Lung (tissue), 16 donors: ENCODE measurements around the gene CALHM5. TPM values are rescaled to one million over a fixed set of nuclear protein-coding genes. Genes with fewer than 3 reads are reported as not detected.

Experiments used
- ATAC-seq: fragments of 200-7000 bp; cut with Tn5 transposase; one replicate; pipeline ENCODE4 v1.9.1; 2020; ENCODE audit warnings: moderate number of reproducible peaks; ENCODE audit not compliant: insufficient read depth, low FRiP score
- DNase-seq, 3 donors: peaks; one replicate each; pipeline ENCODE4 v3.0.0-alpha.2; 2013 to 2017
- H3K27ac ChIP-seq, 2 donors: one replicate each; pipeline ENCODE4 v1.5.1; 2013; ENCODE audit warnings: mild to moderate bottlenecking in 2 of 2, moderate library complexity in 2 of 2, control low read depth in 1 of 2, inconsistent platforms in 1 of 2, low read depth in 1 of 2, low read length in 1 of 2
- H3K27me3 ChIP-seq, 3 donors: one replicate each; pipeline ENCODE4 v1.5.1; 2013; ENCODE audit warnings: low read length in 2 of 3; ENCODE audit not compliant: control insufficient read depth in 3 of 3, insufficient read depth in 3 of 3
- H3K36me3 ChIP-seq, 4 donors: one replicate each; pipeline ENCODE4 v1.5.1; 2013; ENCODE audit warnings: low read length in 4 of 4, mild to moderate bottlenecking in 1 of 4, moderate library complexity in 1 of 4; ENCODE audit not compliant: control insufficient read depth in 4 of 4, insufficient read depth in 4 of 4
- H3K4me1 ChIP-seq, 5 donors: one replicate each; pipeline ENCODE4 v1.5.1; 2013; ENCODE audit warnings: low read length in 5 of 5, mild to moderate bottlenecking in 2 of 5, moderate library complexity in 1 of 5; ENCODE audit not compliant: control insufficient read depth in 5 of 5, insufficient read depth in 5 of 5
- H3K4me3 ChIP-seq: one replicate; pipeline ENCODE4 v1.5.1; 2013; ENCODE audit warnings: mild to moderate bottlenecking, control low read depth, moderate library complexity
- H3K9ac ChIP-seq, 2 donors: one replicate each; pipeline ENCODE4 v1.5.1; 2013; ENCODE audit warnings: low read length in 2 of 2, control low read depth in 1 of 2; ENCODE audit not compliant: insufficient read depth in 1 of 2
- H3K9me3 ChIP-seq, 4 donors: one replicate each; pipeline ENCODE4 v1.5.1; 2013; ENCODE audit warnings: low read length in 3 of 4, mild to moderate bottlenecking in 1 of 4, moderate library complexity in 1 of 4; ENCODE audit not compliant: control insufficient read depth in 4 of 4, insufficient read depth in 3 of 4
- CTCF ChIP-seq: IDR thresholded peaks from 2 replicates; pipeline ENCODE4 v1.5.1; 2012; ENCODE audit warnings: mild to moderate bottlenecking; ENCODE audit errors: control extremely low read depth, extremely low read depth
- WGBS, 2 donors: extraction: QIAGEN DNeasy Blood & Tissue Kit; methylation state at CpG; one replicate each; pipeline ENCODE4 v1.1.7; 2013; 5-methylcytosine and 5-hydroxymethylcytosine counted together
- long read RNA-seq, 5 donors: transcript quantifications; one replicate each; lab custom pipeline, GENCODE V29; 2026
- polyA plus RNA-seq, 2 donors: library from polyadenylated mRNA; stranded (reverse); fragments of 200-250 nt; gene quantifications; one replicate each; pipeline ENCODE4 v1.2.1, GENCODE V29; 2013
- total RNA-seq, 2 donors: library from RNA; depleted of rRNA in 1 of 2; stranded (reverse); fragments of >200 nt in 1 of 2; gene quantifications; one replicate each; pipeline ENCODE4 v1.2.1, GENCODE V29; 2014 to 2021
- donor health status: control.
- donor health status: control.
- donor health status: Bipolar disorder and iron deficiency.
- donor health status: healthy.
- donor health status: DM: yes; HTN: yes; CAD: no.

CALHM5 gene
- 1 to 10 TPM; 1.3 to 3.0 TPM for total RNA-seq
- polyA plus RNA-seq, result under 1 TPM; 0.41 to 0.69 TPM
- long read RNA-seq, donor 1, full-length matches to known transcripts, result 3 of 3 reads
- long read RNA-seq, donor 1, partial matches to known transcripts, result 0 of 3 reads
- long read RNA-seq, donor 1, other reads (novel, unspliced or antisense), result 0 of 3 reads
- long read RNA-seq, donor 2, full-length matches to known transcripts, result 3 of 3 reads
- long read RNA-seq, donor 2, partial matches to known transcripts, result 0 of 3 reads
- long read RNA-seq, donor 2, other reads (novel, unspliced or antisense), result 0 of 3 reads
- long read RNA-seq, donor 3, full-length matches to known transcripts, result 6 of 6 reads
- long read RNA-seq, donor 3, partial matches to known transcripts, result 0 of 6 reads
- long read RNA-seq, donor 3, other reads (novel, unspliced or antisense), result 0 of 6 reads
- long read RNA-seq, donor 4, full-length matches to known transcripts, result 1 of 1 reads
- long read RNA-seq, donor 4, partial matches to known transcripts, result 0 of 1 reads
- long read RNA-seq, donor 4, other reads (novel, unspliced or antisense), result 0 of 1 reads
- long read RNA-seq, donor 5, full-length matches to known transcripts, result 6 of 6 reads
- long read RNA-seq, donor 5, partial matches to known transcripts, result 0 of 6 reads
- long read RNA-seq, donor 5, other reads (novel, unspliced or antisense), result 0 of 6 reads

- H3K4me1 ChIP-seq, result peaks cover 0 to 29% (median 0%) of the 10 kb centered on the region in 5 donors
- WGBS, 2 donors, result 44 to 63% methylated on average over 10 of the region's 10 CpGs
- peak; percentile 40 for TF ChIP-seq CTCF
- peaks cover 0 to 7% (median 6%) of the 10 kb centered on the region in 4 donors for H3K36me3 ChIP-seq
- peak within 1 kb of the TSS; percentile 92 to 94 for H3K27ac ChIP-seq
- H3K27me3 ChIP-seq, result no peaks in the 10 kb centered on the region
- peak within 1 kb of the TSS; percentile 32 for H3K4me3 ChIP-seq
- no peaks in the 10 kb centered on the region for H3K9me3 ChIP-seq
- peak within 1 kb of the TSS in 1 of 2 donors; percentile 97 for H3K9ac ChIP-seq
- peak; percentile 57 to 85 (median 83) for DNase-seq
- ATAC-seq, result peak; percentile 80
Measured at GRCh38 chr6:116511424-116512110, at the start of gene CALHM5. Gene CALHM5 (plus strand): TSS chr6:116511639. CDS start chr6:116511697, 58 bp downstream.

GRCh38 chr6:116461932-116462885 lies 49.2 kb upstream of the CALHM5 start:
- DNase-seq (peak; percentile 70 to 83 (median 71)), ATAC-seq (peak; percentile 48)
- no peak for TF ChIP-seq CTCF
- WGBS, 2 donors, result 4 to 11% methylated on average over 84 of the region's 84 CpGs
- H3K4me3 ChIP-seq, result peak overlapping the region; percentile 41
- no peak overlapping the region for H3K27ac ChIP-seq
- H3K36me3 ChIP-seq, result no peaks in the 10 kb centered on the region
- peaks cover 0 to 1% (median 0%) of the 10 kb centered on the region in 4 donors for H3K9me3 ChIP-seq
- H3K4me1 ChIP-seq, result peaks cover 0 to 24% (median 7%) of the 10 kb centered on the region in 5 donors
- H3K9ac ChIP-seq, result no peak overlapping the region
- no peaks in the 10 kb centered on the region for H3K27me3 ChIP-seq

- peak in 2 of 3 donors; percentile 71 to 83 for DNase-seq
- Histone ChIP-seq H3K27ac (no peak overlapping the region), H3K4me3 (no peak overlapping the region), H3K36me3 (no peaks in the 10 kb centered on the region), H3K4me1 (peaks cover 0 to 24% (median 7%) of the 10 kb centered on the region in 5 donors), H3K9me3 (peaks cover 0 to 1% (median 0%) of the 10 kb centered on the region in 4 donors), H3K27me3 (no peaks in the 10 kb centered on the region), H3K9ac (no peak overlapping the region)
- TF ChIP-seq CTCF, result no peak
- no peak for ATAC-seq
- 53 to 72% methylated on average over 4 of the region's 4 CpGs for WGBS, 2 donors
Measured at GRCh38 chr6:116463301-116463700, 48.1 kb upstream of the CALHM5 start.
